Measurements from ENCODE around the gene SHB. TPM values are rescaled to one million over a fixed set of nuclear protein-coding genes. Genes with fewer than 3 reads are reported as not detected.

The SHB gene
- polyA plus RNA-seq, 4 donors = 8.9 to 22.2 (median 14.0) TPM

GRCh38 chr9:38020151-38021076 is 48.6 kb downstream of the SHB start:
- 67 to 74% (median 72%) methylated on average over 10 of the region's 10 CpGs for WGBS, 3 donors
- Histone ChIP-seq H3K4me1 (ENCODE audit: control insufficient read depth in 3 of 3, insufficient read depth in 2 of 3, low read depth in 1 of 3, low read length in 2 of 3) (peaks cover 0 to 70% (median 7%) of the 10 kb centered on the region in 3 donors), H3K4me3 (ENCODE audit: low read depth in 1 of 3, low read length in 3 of 3) (no peak overlapping the region), H3K36me3 (ENCODE audit: control insufficient read depth in 3 of 3, insufficient read depth in 2 of 3, low read depth in 1 of 3, low read length in 3 of 3) (peaks cover 0 to 39% (median 0%) of the 10 kb centered on the region in 3 donors), H3K9me3 (ENCODE audit: control insufficient read depth in 2 of 2, insufficient read depth in 1 of 2, low read depth in 1 of 2, low read length in 1 of 2) (no peaks in the 10 kb centered on the region), H3K27ac (ENCODE audit: low read depth in 1 of 3, low read length in 2 of 3) (no peak overlapping the region), H3K27me3 (ENCODE audit: control insufficient read depth in 3 of 3, insufficient read depth in 3 of 3, low read length in 3 of 3) (no peaks in the 10 kb centered on the region)
- no peak for DNase-seq
- FAIRE-seq = no peak

- 78 to 87% (median 84%) methylated on average over 3 of the region's 3 CpGs for WGBS, 3 donors
- DNase-seq (no peak), FAIRE-seq (no peak)
- H3K4me3 ChIP-seq (ENCODE audit: low read depth in 1 of 3, low read length in 3 of 3) = no peak overlapping the region
- H3K36me3 ChIP-seq (ENCODE audit: control insufficient read depth in 3 of 3, insufficient read depth in 2 of 3, low read depth in 1 of 3, low read length in 3 of 3) = peaks cover 0 to 42% (median 0%) of the 10 kb centered on the region in 3 donors
- H3K9me3 ChIP-seq (ENCODE audit: control insufficient read depth in 2 of 2, insufficient read depth in 1 of 2, low read depth in 1 of 2, low read length in 1 of 2) = no peaks in the 10 kb centered on the region
- H3K27ac ChIP-seq (ENCODE audit: low read depth in 1 of 3, low read length in 2 of 3) = peak overlapping the region in 1 of 3 donors; percentile 76
- no peaks in the 10 kb centered on the region for H3K27me3 ChIP-seq (ENCODE audit: control insufficient read depth in 3 of 3, insufficient read depth in 3 of 3, low read length in 3 of 3)
- H3K4me1 ChIP-seq (ENCODE audit: control insufficient read depth in 3 of 3, insufficient read depth in 2 of 3, low read depth in 1 of 3, low read length in 2 of 3) = peaks cover 0 to 64% (median 7%) of the 10 kb centered on the region in 3 donors
Observed at GRCh38 chr9:38019731-38020130, 49.3 kb downstream of the SHB start.

- WGBS, 3 donors = 59 to 78% (median 66%) methylated on average over 6 of the region's 6 CpGs
- peak overlapping the region in 1 of 3 donors; percentile 76 for H3K27ac ChIP-seq (ENCODE audit: low read depth in 1 of 3, low read length in 2 of 3)
- H3K9me3 ChIP-seq (ENCODE audit: control insufficient read depth in 2 of 2, insufficient read depth in 1 of 2, low read depth in 1 of 2, low read length in 1 of 2) = no peaks in the 10 kb centered on the region
- H3K36me3 ChIP-seq (ENCODE audit: control insufficient read depth in 3 of 3, insufficient read depth in 2 of 3, low read depth in 1 of 3, low read length in 3 of 3) = peaks cover 0 to 49% (median 0%) of the 10 kb centered on the region in 3 donors
- H3K27me3 ChIP-seq (ENCODE audit: control insufficient read depth in 3 of 3, insufficient read depth in 3 of 3, low read length in 3 of 3) = no peaks in the 10 kb centered on the region
- H3K4me3 ChIP-seq (ENCODE audit: low read depth in 1 of 3, low read length in 3 of 3) = no peak overlapping the region
- H3K4me1 ChIP-seq (ENCODE audit: control insufficient read depth in 3 of 3, insufficient read depth in 2 of 3, low read depth in 1 of 3, low read length in 2 of 3) = peaks cover 0 to 58% (median 6%) of the 10 kb centered on the region in 3 donors
- FAIRE-seq (no peak), DNase-seq (peak in 1 of 2 donors; percentile 72)
Observed at GRCh38 chr9:38018958-38019602, 49.9 kb downstream of the SHB start.

- Histone ChIP-seq H3K27me3 (ENCODE audit: control insufficient read depth in 3 of 3, insufficient read depth in 3 of 3, low read length in 3 of 3) (no peaks in the 10 kb centered on the region), H3K4me1 (ENCODE audit: control insufficient read depth in 3 of 3, insufficient read depth in 2 of 3, low read depth in 1 of 3, low read length in 2 of 3) (peaks cover 0 to 51% (median 2%) of the 10 kb centered on the region in 3 donors), H3K9me3 (ENCODE audit: control insufficient read depth in 2 of 2, insufficient read depth in 1 of 2, low read depth in 1 of 2, low read length in 1 of 2) (no peaks in the 10 kb centered on the region), H3K4me3 (ENCODE audit: low read depth in 1 of 3, low read length in 3 of 3) (no peak overlapping the region), H3K36me3 (ENCODE audit: control insufficient read depth in 3 of 3, insufficient read depth in 2 of 3, low read depth in 1 of 3, low read length in 3 of 3) (peaks cover 0 to 56% (median 0%) of the 10 kb centered on the region in 3 donors), H3K27ac (ENCODE audit: low read depth in 1 of 3, low read length in 2 of 3) (peak overlapping the region in 1 of 3 donors; percentile 76)
- WGBS, 3 donors = 81 to 91% (median 90%) methylated on average over 5 of the region's 5 CpGs
- DNase-seq = no peak
- no peak for FAIRE-seq
Observed at GRCh38 chr9:38018241-38018957, 50.6 kb downstream of the SHB start.

- Histone ChIP-seq H3K4me3 (ENCODE audit: low read depth in 1 of 3, low read length in 3 of 3) (no peak overlapping the region), H3K27ac (ENCODE audit: low read depth in 1 of 3, low read length in 2 of 3) (no peak overlapping the region), H3K36me3 (ENCODE audit: control insufficient read depth in 3 of 3, insufficient read depth in 2 of 3, low read depth in 1 of 3, low read length in 3 of 3) (peaks cover 0 to 54% (median 0%) of the 10 kb centered on the region in 3 donors), H3K9me3 (ENCODE audit: control insufficient read depth in 2 of 2, insufficient read depth in 1 of 2, low read depth in 1 of 2, low read length in 1 of 2) (no peaks in the 10 kb centered on the region), H3K4me1 (ENCODE audit: control insufficient read depth in 3 of 3, insufficient read depth in 2 of 3, low read depth in 1 of 3, low read length in 2 of 3) (peaks cover 0 to 46% (median 2%) of the 10 kb centered on the region in 3 donors), H3K27me3 (ENCODE audit: control insufficient read depth in 3 of 3, insufficient read depth in 3 of 3, low read length in 3 of 3) (no peaks in the 10 kb centered on the region)
- DNase-seq (no peak), FAIRE-seq (no peak)
- 73 to 89% (median 88%) methylated on average over 2 of the region's 2 CpGs for WGBS, 3 donors
Observed at GRCh38 chr9:38017885-38018186, 51.2 kb downstream of the SHB start.

GRCh38 chr9:38017149-38017884 is 51.7 kb downstream of the SHB start:
- Histone ChIP-seq H3K27me3 (ENCODE audit: control insufficient read depth in 3 of 3, insufficient read depth in 3 of 3, low read length in 3 of 3) (no peaks in the 10 kb centered on the region), H3K36me3 (ENCODE audit: control insufficient read depth in 3 of 3, insufficient read depth in 2 of 3, low read depth in 1 of 3, low read length in 3 of 3) (peaks cover 0 to 54% (median 0%) of the 10 kb centered on the region in 3 donors), H3K4me1 (ENCODE audit: control insufficient read depth in 3 of 3, insufficient read depth in 2 of 3, low read depth in 1 of 3, low read length in 2 of 3) (peaks cover 0 to 41% (median 2%) of the 10 kb centered on the region in 3 donors), H3K4me3 (ENCODE audit: low read depth in 1 of 3, low read length in 3 of 3) (no peak overlapping the region), H3K9me3 (ENCODE audit: control insufficient read depth in 2 of 2, insufficient read depth in 1 of 2, low read depth in 1 of 2, low read length in 1 of 2) (no peaks in the 10 kb centered on the region), H3K27ac (ENCODE audit: low read depth in 1 of 3, low read length in 2 of 3) (no peak overlapping the region)
- no peak for DNase-seq
- WGBS, 3 donors = 86 to 89% (median 86%) methylated on average over 13 of the region's 13 CpGs
- no peak for FAIRE-seq

- 76 to 82% (median 80%) methylated on average over 12 of the region's 12 CpGs for WGBS, 3 donors
- Histone ChIP-seq H3K9me3 (ENCODE audit: control insufficient read depth in 2 of 2, insufficient read depth in 1 of 2, low read depth in 1 of 2, low read length in 1 of 2) (no peaks in the 10 kb centered on the region), H3K27me3 (ENCODE audit: control insufficient read depth in 3 of 3, insufficient read depth in 3 of 3, low read length in 3 of 3) (no peaks in the 10 kb centered on the region), H3K4me3 (ENCODE audit: low read depth in 1 of 3, low read length in 3 of 3) (no peak overlapping the region), H3K36me3 (ENCODE audit: control insufficient read depth in 3 of 3, insufficient read depth in 2 of 3, low read depth in 1 of 3, low read length in 3 of 3) (peaks cover 0 to 56% (median 0%) of the 10 kb centered on the region in 3 donors), H3K4me1 (ENCODE audit: control insufficient read depth in 3 of 3, insufficient read depth in 2 of 3, low read depth in 1 of 3, low read length in 2 of 3) (peaks cover 0 to 40% (median 2%) of the 10 kb centered on the region in 3 donors), H3K27ac (ENCODE audit: low read depth in 1 of 3, low read length in 2 of 3) (no peak overlapping the region)
- DNase-seq (no peak), FAIRE-seq (no peak)
Observed at GRCh38 chr9:38016375-38017135, 52.5 kb downstream of the SHB start.
